ENCODE measurements around the gene ADAMTS12. TPM values are rescaled to one million over a fixed set of nuclear protein-coding genes. Genes with fewer than 3 reads are reported as not detected.

ADAMTS12 gene
- polyA plus RNA-seq, 1 of the 3 experiments (the other 2 are of a cell fraction) = 2.5 TPM

- TF ChIP-seq FOXM1 (IDR thresholded peaks at IDR 0.05; ENCODE audit: low read depth) (no peak), YY1 (IDR thresholded peaks at IDR 0.05; ENCODE audit: low read depth) (no peak), RCOR1 (IDR thresholded peaks at IDR 0.05; ENCODE audit: low read length) (no peak), MXI1 (IDR thresholded peaks at IDR 0.05; ENCODE audit: low read depth, low read length) (no peak), GABPA (IDR thresholded peaks at IDR 0.05; ENCODE audit: low read depth) (no peak), RAD21 (IDR thresholded peaks at IDR 0.05; ENCODE audit: low read length) (no peak), POLR2AphosphoS5 (IDR thresholded peaks at IDR 0.05; ENCODE audit: low read depth, low read length) (no peak), IRF3 (IDR thresholded peaks at IDR 0.05; ENCODE audit: low read depth, low read length) (no peak), RXRA (IDR thresholded peaks at IDR 0.05; ENCODE audit: borderline replicate concordance, low read depth) (no peak), GATA2 (CRISPR knock-in tag; IDR thresholded peaks at IDR 0.05) (no peak), CHD2 (IDR thresholded peaks at IDR 0.05; ENCODE audit: low read length, partially characterized antibody) (no peak), REST (IDR thresholded peaks at IDR 0.05; ENCODE audit: low read depth, low read length) (no peak), FOSL2 (IDR thresholded peaks at IDR 0.05; ENCODE audit: borderline replicate concordance, low read depth) (no peak)
Observed at GRCh38 chr5:33526755-33527154, 365.0 kb downstream of the ADAMTS12 start (continued).

GRCh38 chr5:33524476-33524875 is 367.3 kb downstream of the ADAMTS12 start:
- Histone ChIP-seq H3K27ac (ENCODE audit: low read depth in 2 of 2, low read length in 1 of 2) (no peak overlapping the region), H3K4me2 (no peak overlapping the region), H3K9me2 (no peaks in the 10 kb centered on the region), H3K4me3 (ENCODE audit: low read depth in 2 of 2, low read length in 1 of 2) (no peak overlapping the region), H3K27me3 (ENCODE audit: insufficient read depth) (peaks cover 5% of the 10 kb centered on the region; the same call in 1 of the 2 replicates), H3K9ac (no peak overlapping the region), H3F3A (replicated peaks; ENCODE audit: insufficient read depth) (no peaks in the 10 kb centered on the region), H3K9me3 (no peaks in the 10 kb centered on the region), H3K36me3 (replicated peaks in 1 of 2; ENCODE audit: control insufficient read depth in 1 of 2, insufficient read depth in 2 of 2, low read length in 1 of 2) (no peaks in the 10 kb centered on the region), H3K79me2 (ENCODE audit: insufficient read depth) (no peaks in the 10 kb centered on the region), H4K20me1 (ENCODE audit: insufficient read depth) (no peaks in the 10 kb centered on the region), H2AFZ (ENCODE audit: low read depth) (no peak overlapping the region), H3K4me1 (ENCODE audit: control insufficient read depth in 1 of 2, insufficient read depth in 2 of 2, low read depth in 1 of 2, low read length in 1 of 2) (no peaks in the 10 kb centered on the region; a peak in 1 of 4 replicates)
- POLR2A ChIA-PET = no interaction called here
- CTCF ChIA-PET = no interaction called here
- WGBS (ENCODE audit: low lambda C conversion rate) = 37% methylated on average over 2 of the region's 2 CpGs
- DNase-seq = no peak
- TF ChIP-seq EP300 (IDR thresholded peaks at IDR 0.05; ENCODE audit: borderline replicate concordance in 1 of 2, low read depth in 1 of 2, low read length in 1 of 2) = no peak
- no peak for TF ChIP-seq ELF1 (IDR thresholded peaks at IDR 0.05)
- TF ChIP-seq TAF1 (IDR thresholded peaks at IDR 0.05; ENCODE audit: borderline replicate concordance, low read depth, low read length) = no peak
- TF ChIP-seq TCF12 (IDR thresholded peaks at IDR 0.05) = no peak
- TF ChIP-seq YY1 (IDR thresholded peaks at IDR 0.05; ENCODE audit: low read depth) = no peak
- TF ChIP-seq MEF2A (IDR thresholded peaks at IDR 0.05; ENCODE audit: borderline replicate concordance, low read depth) = no peak
- TF ChIP-seq CTCF (IDR thresholded peaks at IDR 0.05) = no peak
- TF ChIP-seq MAX (IDR thresholded peaks at IDR 0.05; ENCODE audit: low read depth) = no peak
- no peak for TF ChIP-seq FOXM1 (IDR thresholded peaks at IDR 0.05; ENCODE audit: low read depth)
- no peak for TF ChIP-seq ZBTB33 (IDR thresholded peaks at IDR 0.05; ENCODE audit: borderline replicate concordance, low read depth)
- no peak for TF ChIP-seq POLR2AphosphoS5 (IDR thresholded peaks at IDR 0.05; ENCODE audit: low read depth, low read length)
- no peak for TF ChIP-seq PBX3 (IDR thresholded peaks at IDR 0.05)
- no peak for TF ChIP-seq FOSL2 (IDR thresholded peaks at IDR 0.05; ENCODE audit: borderline replicate concordance, low read depth)

Data from SK-N-SH (cell line).